ENCODE measurements around the gene HNRNPA1. TPM values are rescaled to one million over a fixed set of nuclear protein-coding genes. Genes with fewer than 3 reads are reported as not detected.

Gene HNRNPA1
- total and polyA plus RNA-seq, 9 of the 15 experiments (the other 6 are each of a cell fraction or from before 2014, with no cell fraction given), result 1,166 to 2,703 (median 1,815) TPM

DNA sequence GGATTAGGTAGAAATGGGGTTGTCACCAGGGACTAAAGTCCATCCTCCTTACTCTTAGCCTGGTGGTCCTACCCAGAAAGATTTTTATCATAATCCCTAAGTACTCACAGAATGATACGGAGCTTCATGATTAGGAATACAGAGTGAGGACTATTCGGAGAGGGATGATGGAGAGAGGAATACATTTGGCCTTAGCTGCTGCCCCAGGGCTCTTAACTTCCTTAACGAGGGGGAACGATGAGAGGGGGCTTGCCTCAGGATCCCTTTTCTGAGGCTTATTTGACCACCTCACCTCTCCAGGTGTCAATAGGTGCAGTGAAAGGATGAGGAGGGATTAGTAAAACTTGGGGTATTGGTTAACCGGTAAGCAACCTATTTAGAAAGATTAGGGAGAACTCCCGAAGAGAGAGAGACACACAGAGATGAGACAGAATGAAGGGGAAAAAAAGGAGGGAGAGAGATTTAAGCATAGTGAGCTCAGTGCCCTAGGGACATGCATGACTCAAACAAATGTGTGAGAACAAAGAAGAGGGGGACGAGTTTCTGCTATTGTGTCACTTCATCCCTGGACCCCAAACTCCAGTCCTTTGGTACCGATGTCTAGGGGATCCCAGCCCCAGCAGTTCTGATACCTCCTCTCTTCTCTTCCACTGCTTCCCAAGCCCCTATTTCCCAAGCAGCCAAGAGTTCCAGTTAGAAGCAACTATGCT is 19.1 kb downstream of the HNRNPA1 start (continued):
- TF ChIP-seq, protein P1, sequence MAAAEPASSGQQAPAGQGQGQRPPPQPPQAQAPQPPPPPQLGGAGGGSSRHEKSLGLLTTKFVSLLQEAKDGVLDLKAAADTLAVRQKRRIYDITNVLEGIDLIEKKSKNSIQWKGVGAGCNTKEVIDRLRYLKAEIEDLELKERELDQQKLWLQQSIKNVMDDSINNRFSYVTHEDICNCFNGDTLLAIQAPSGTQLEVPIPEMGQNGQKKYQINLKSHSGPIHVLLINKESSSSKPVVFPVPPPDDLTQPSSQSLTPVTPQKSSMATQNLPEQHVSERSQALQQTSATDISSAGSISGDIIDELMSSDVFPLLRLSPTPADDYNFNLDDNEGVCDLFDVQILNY (CRISPR knock-in tag; IDR thresholded peaks at IDR 0.05), result no peak
- TF ChIP-seq GTF2E2 (tag; IDR thresholded peaks at IDR 0.05), result no peak
- no peak for TF ChIP-seq ZNF436 (CRISPR knock-in tag; IDR thresholded peaks at IDR 0.05)
- TF ChIP-seq, protein P2, sequence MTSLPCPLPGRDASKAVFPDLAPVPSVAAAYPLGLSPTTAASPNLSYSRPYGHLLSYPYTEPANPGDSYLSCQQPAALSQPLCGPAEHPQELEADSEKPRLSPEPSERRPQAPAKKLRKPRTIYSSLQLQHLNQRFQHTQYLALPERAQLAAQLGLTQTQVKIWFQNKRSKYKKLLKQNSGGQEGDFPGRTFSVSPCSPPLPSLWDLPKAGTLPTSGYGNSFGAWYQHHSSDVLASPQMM (CRISPR knock-in tag; IDR thresholded peaks at IDR 0.05), result 0 out of 2 replicates have a peak, but pooled peaks have one; percentile 50
- no peak for TF ChIP-seq DACH1 (IDR thresholded peaks at IDR 0.05; ENCODE audit: partially characterized antibody)
- TF ChIP-seq, protein P3, sequence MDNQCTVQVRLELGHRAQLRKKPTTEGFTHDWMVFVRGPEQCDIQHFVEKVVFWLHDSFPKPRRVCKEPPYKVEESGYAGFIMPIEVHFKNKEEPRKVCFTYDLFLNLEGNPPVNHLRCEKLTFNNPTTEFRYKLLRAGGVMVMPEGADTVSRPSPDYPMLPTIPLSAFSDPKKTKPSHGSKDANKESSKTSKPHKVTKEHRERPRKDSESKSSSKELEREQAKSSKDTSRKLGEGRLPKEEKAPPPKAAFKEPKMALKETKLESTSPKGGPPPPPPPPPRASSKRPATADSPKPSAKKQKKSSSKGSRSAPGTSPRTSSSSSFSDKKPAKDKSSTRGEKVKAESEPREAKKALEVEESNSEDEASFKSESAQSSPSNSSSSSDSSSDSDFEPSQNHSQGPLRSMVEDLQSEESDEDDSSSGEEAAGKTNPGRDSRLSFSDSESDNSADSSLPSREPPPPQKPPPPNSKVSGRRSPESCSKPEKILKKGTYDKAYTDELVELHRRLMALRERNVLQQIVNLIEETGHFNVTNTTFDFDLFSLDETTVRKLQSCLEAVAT (IDR thresholded peaks at IDR 0.05), result peak; percentile 37 to 77; a peak in 2 of 4 replicates
- peak; percentile 17 for TF ChIP-seq RBBP5 (IDR thresholded peaks at IDR 0.05; ENCODE audit: borderline replicate concordance, insufficient read depth, low read length, poor library complexity, severe bottlenecking)

All from K562 (cell line).